Measurements from ENCODE around the gene HUS1. TPM values are rescaled to one million over a fixed set of nuclear protein-coding genes. Genes with fewer than 3 reads are reported as not detected.
"Not testable (repeated sequence)": the region's sequence is repeated elsewhere in the genome, so short reads cannot be mapped to it uniquely, and the experiment has no call there.

Gene HUS1
- total RNA-seq, 3 donors from 2014 or later: 48.9 to 55.3 (median 54.8) TPM

- Mint-ChIP-seq H3K36me3 (ENCODE audit: insufficient read depth) (no peaks in the 10 kb centered on the region), H3K4me3 (no peak overlapping the region), H3K27me3 (ENCODE audit: low read depth) (no peaks in the 10 kb centered on the region), H3K9me3 (no peaks in the 10 kb centered on the region), H3K4me1 (ENCODE audit: low read depth) (no peaks in the 10 kb centered on the region)
- DNase-seq: no peak
- no peak for ATAC-seq
Measured at GRCh38 chr7:47944536-47945260, 34.7 kb downstream of the HUS1 start.

GRCh38 chr7:47943676-47944474 lies 35.5 kb downstream of the HUS1 start:
- no peaks in the 10 kb centered on the region for H3K4me1 Mint-ChIP-seq (ENCODE audit: low read depth)
- ATAC-seq (no peak), DNase-seq (no peak)
- no peaks in the 10 kb centered on the region for H3K9me3 Mint-ChIP-seq
- H3K36me3 Mint-ChIP-seq (ENCODE audit: insufficient read depth): no peaks in the 10 kb centered on the region
- no peaks in the 10 kb centered on the region for H3K27me3 Mint-ChIP-seq (ENCODE audit: low read depth)
- no peak overlapping the region for H3K4me3 Mint-ChIP-seq

GRCh38 chr7:47942651-47943050 lies 36.8 kb downstream of the HUS1 start:
- H3K4me1 Mint-ChIP-seq (ENCODE audit: low read depth); H3K4me3 Mint-ChIP-seq; H3K9me3 Mint-ChIP-seq; H3K36me3 Mint-ChIP-seq (ENCODE audit: insufficient read depth); H3K27me3 Mint-ChIP-seq (ENCODE audit: low read depth); ATAC-seq; DNase-seq: not testable (repeated sequence)

- no peaks in the 10 kb centered on the region for H3K27me3 Mint-ChIP-seq (ENCODE audit: low read depth)
- peaks cover 3% of the 10 kb centered on the region for H3K4me1 Mint-ChIP-seq (ENCODE audit: low read depth)
- no peaks in the 10 kb centered on the region for H3K36me3 Mint-ChIP-seq (ENCODE audit: insufficient read depth)
- ATAC-seq (no peak), DNase-seq (no peak)
- no peak overlapping the region for H3K4me3 Mint-ChIP-seq
- no peaks in the 10 kb centered on the region for H3K9me3 Mint-ChIP-seq
Measured at GRCh38 chr7:47942132-47942531, 37.3 kb downstream of the HUS1 start.

GRCh38 chr7:47941136-47941844 lies 38.1 kb downstream of the HUS1 start:
- peaks cover under 1% of the 10 kb centered on the region for H3K36me3 Mint-ChIP-seq (ENCODE audit: insufficient read depth)

GRCh38 chr7:47940088-47941013 lies 39.1 kb downstream of the HUS1 start:
- Mint-ChIP-seq H3K9me3 (no peaks in the 10 kb centered on the region), H3K4me3 (no peak overlapping the region), H3K36me3 (ENCODE audit: insufficient read depth) (peaks cover 1% of the 10 kb centered on the region), H3K27me3 (ENCODE audit: low read depth) (no peaks in the 10 kb centered on the region), H3K4me1 (ENCODE audit: low read depth) (peaks cover 3% of the 10 kb centered on the region)
- ATAC-seq: no peak
- no peak for DNase-seq

More at GRCh38 chr7:47941136-47941844, 38.1 kb downstream of the HUS1 start:
- H3K4me3 Mint-ChIP-seq: no peak overlapping the region
- no peaks in the 10 kb centered on the region for H3K27me3 Mint-ChIP-seq (ENCODE audit: low read depth)
- H3K4me1 Mint-ChIP-seq (ENCODE audit: low read depth): peaks cover 3% of the 10 kb centered on the region
- H3K9me3 Mint-ChIP-seq: no peaks in the 10 kb centered on the region
- ATAC-seq (no peak), DNase-seq (no peak)

- DNase-seq (no peak), ATAC-seq (no peak)
- Mint-ChIP-seq H3K4me3 (no peak overlapping the region), H3K9me3 (no peaks in the 10 kb centered on the region), H3K27me3 (ENCODE audit: low read depth) (no peaks in the 10 kb centered on the region), H3K36me3 (ENCODE audit: insufficient read depth) (peaks cover 1% of the 10 kb centered on the region), H3K4me1 (ENCODE audit: low read depth) (peaks cover 3% of the 10 kb centered on the region)
Measured at GRCh38 chr7:47939425-47940036, 39.9 kb downstream of the HUS1 start.

GRCh38 chr7:47938574-47939165 lies 40.7 kb downstream of the HUS1 start:
- Mint-ChIP-seq H3K9me3 (no peaks in the 10 kb centered on the region), H3K36me3 (ENCODE audit: insufficient read depth) (peaks cover 1% of the 10 kb centered on the region), H3K4me1 (ENCODE audit: low read depth) (peaks cover 3% of the 10 kb centered on the region), H3K4me3 (no peak overlapping the region), H3K27me3 (ENCODE audit: low read depth) (no peaks in the 10 kb centered on the region)
- DNase-seq (no peak), ATAC-seq (no peak)

GRCh38 chr7:47937711-47938573 lies 41.5 kb downstream of the HUS1 start:
- H3K9me3 Mint-ChIP-seq: no peaks in the 10 kb centered on the region
- peaks cover 1% of the 10 kb centered on the region for H3K36me3 Mint-ChIP-seq (ENCODE audit: insufficient read depth)
- DNase-seq: no peak
- no peak overlapping the region for H3K4me3 Mint-ChIP-seq
- no peaks in the 10 kb centered on the region for H3K27me3 Mint-ChIP-seq (ENCODE audit: low read depth)
- ATAC-seq: no peak
- peaks cover 3% of the 10 kb centered on the region for H3K4me1 Mint-ChIP-seq (ENCODE audit: low read depth)

GRCh38 chr7:47937065-47937687 lies 42.2 kb downstream of the HUS1 start:
- ATAC-seq (peak; percentile 44 to 63), DNase-seq (no peak)
- H3K4me1 Mint-ChIP-seq (ENCODE audit: low read depth): peaks cover 3% of the 10 kb centered on the region
- H3K4me3 Mint-ChIP-seq: no peak overlapping the region
- no peaks in the 10 kb centered on the region for H3K9me3 Mint-ChIP-seq
- no peaks in the 10 kb centered on the region for H3K27me3 Mint-ChIP-seq (ENCODE audit: low read depth)
- H3K36me3 Mint-ChIP-seq (ENCODE audit: insufficient read depth): peaks cover 1% of the 10 kb centered on the region

GRCh38 chr7:47936323-47936722 lies 43.1 kb downstream of the HUS1 start:
- DNase-seq (no peak), ATAC-seq (no peak)
- Mint-ChIP-seq H3K4me1 (ENCODE audit: low read depth) (peaks cover 3% of the 10 kb centered on the region), H3K27me3 (ENCODE audit: low read depth) (no peaks in the 10 kb centered on the region), H3K9me3 (no peaks in the 10 kb centered on the region), H3K4me3 (no peak overlapping the region), H3K36me3 (ENCODE audit: insufficient read depth) (peaks cover 1% of the 10 kb centered on the region)

- ATAC-seq (no peak), DNase-seq (no peak)
- H3K9me3 Mint-ChIP-seq: no peaks in the 10 kb centered on the region
- H3K27me3 Mint-ChIP-seq (ENCODE audit: low read depth): no peaks in the 10 kb centered on the region
- H3K4me1 Mint-ChIP-seq (ENCODE audit: low read depth): peaks cover 3% of the 10 kb centered on the region
- peaks cover 1% of the 10 kb centered on the region for H3K36me3 Mint-ChIP-seq (ENCODE audit: insufficient read depth)
- no peak overlapping the region for H3K4me3 Mint-ChIP-seq
Measured at GRCh38 chr7:47935336-47935735, 44.1 kb downstream of the HUS1 start.
